Liver (tissue), 3 donors: Measurements from ENCODE around the gene ERN1.

Source experiments
- ATF3 ChIP-seq: IDR thresholded peaks from 2 replicates; pipeline ENCODE4 v1.6.1; 2016; ENCODE audit warnings: antibody characterized with exemption
- CTCF ChIP-seq: fragments of 150-350 bp; IDR thresholded peaks from 2 replicates; pipeline ENCODE4 v1.5.1; 2017; ENCODE audit warnings: improper control_type of control experiment, low read depth, low read length; ENCODE audit not compliant: missing input control
- GABPA ChIP-seq, 2 donors: IDR thresholded peaks in 1 of 2; conservative IDR thresholded peaks in 1 of 2; 2 replicates each; pipeline ENCODE4 v1.6.1; 2016; ENCODE audit warnings: antibody characterized with exemption in 2 of 2, mild to moderate bottlenecking in 1 of 2, moderate library complexity in 1 of 2
- HNF4G ChIP-seq: IDR thresholded peaks from 2 replicates; pipeline ENCODE4 v1.6.1; 2016; ENCODE audit warnings: antibody characterized with exemption
- JUND ChIP-seq, 2 donors: IDR thresholded peaks; 2 replicates each; pipeline ENCODE4 v1.6.1; 2016; ENCODE audit warnings: antibody characterized with exemption in 2 of 2
- NR2F2 ChIP-seq: IDR thresholded peaks from 2 replicates; pipeline ENCODE4 v1.6.1; 2016; ENCODE audit warnings: antibody characterized with exemption
- donor health status: healthy.
- donor health status: healthy.

GRCh38 chr17:64001091-64001579 lies 128.8 kb downstream of the ERN1 start:
- no peak for TF ChIP-seq HNF4G
- TF ChIP-seq NR2F2, result no peak
- no peak for TF ChIP-seq GABPA (IDR thresholded peaks at IDR 0.05 in 1 of 2, conservative IDR thresholded peaks at IDR 0.05 in 1 of 2)
- TF ChIP-seq CTCF, result no peak
- no peak for TF ChIP-seq JUND (IDR thresholded peaks at IDR 0.05)
- TF ChIP-seq ATF3, result no peak
